Lower leg skin (tissue), 3 donors: Measurements from ENCODE around the gene RBFOX2.
"Not testable (repeated sequence)": the region's sequence is repeated elsewhere in the genome, so short reads cannot be mapped to it uniquely, and the experiment has no call there.

ENCODE experiments used
- CTCF ChIP-seq, 3 donors: fragments of 450-650 bp; IDR thresholded peaks; one replicate each; pipeline ENCODE4 v1.5.1; 2016; ENCODE audit warnings: antibody characterized with exemption in 3 of 3, mild to moderate bottlenecking in 3 of 3, moderate library complexity in 2 of 3
- POLR2A ChIP-seq, 2 donors: fragments of 450-650 bp; IDR thresholded peaks; one replicate each; pipeline ENCODE4 v1.6.1; 2016 to 2017; ENCODE audit warnings: antibody characterized with exemption in 2 of 2, mild to moderate bottlenecking in 1 of 2, moderate library complexity in 1 of 2

- not testable (repeated sequence) for TF ChIP-seq CTCF, POLR2A (IDR thresholded peaks at IDR 0.05)
Measured at GRCh38 chr22:35791788-35792187, 236.8 kb downstream of the RBFOX2 start.
